NCI-H2081 (cell line): Measurements from ENCODE around the gene ABCC9.

Experiments used
- DNase-seq, 2 experiments: peaks; one replicate each; lab custom pipeline; 2025; lab: John Stamatoyannopoulos, UW

The ABCC9 gene

DNA sequence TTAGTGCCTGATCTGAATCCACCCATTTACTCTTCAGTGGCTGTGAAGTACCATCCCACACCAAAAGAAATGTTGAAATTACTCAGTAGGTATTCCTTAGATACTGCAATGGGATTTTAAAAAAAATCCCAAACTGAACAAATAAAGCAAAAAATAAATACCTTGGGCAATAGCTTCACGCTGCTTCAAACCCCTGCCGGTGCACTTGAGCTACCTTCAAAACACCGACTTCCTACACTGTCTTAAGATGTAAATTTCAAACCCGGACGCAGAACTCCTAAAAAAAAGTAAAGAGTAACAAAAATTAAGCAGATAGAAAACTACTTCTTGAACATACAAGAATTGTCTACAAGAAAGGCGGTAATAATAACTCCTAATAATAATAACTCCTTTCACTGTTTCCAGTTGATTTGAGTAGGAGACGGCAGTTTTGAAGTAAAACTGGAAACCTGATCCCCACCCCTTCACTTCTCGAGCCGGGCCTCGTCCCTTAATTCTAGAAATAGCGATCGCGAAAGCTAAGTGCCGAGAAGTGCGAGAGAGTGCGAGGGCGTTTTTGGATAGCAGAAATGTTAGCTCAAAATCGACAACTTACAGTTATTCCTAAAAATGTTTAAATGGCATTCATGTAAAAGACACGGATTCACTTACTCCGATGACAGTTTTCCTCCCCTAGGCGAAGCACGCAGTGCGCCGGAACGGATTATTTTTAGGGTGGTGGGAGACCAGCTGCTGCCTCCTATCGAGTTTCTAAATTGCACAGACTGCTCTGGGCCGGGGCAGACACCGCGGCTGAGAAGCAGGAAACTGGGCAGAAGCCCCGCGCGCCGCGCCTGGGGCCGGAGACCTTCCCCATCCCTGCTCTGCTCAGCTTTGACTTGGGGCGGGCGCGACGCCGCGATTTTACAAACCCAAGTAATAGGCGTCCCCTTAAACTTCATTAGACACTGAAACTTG lies at the start of gene ABCC9:
TSS of gene ABCC9 (minus strand) at position 878 of the 957 bp plus-strand sequence. CDS start 4,752 bp downstream, outside the sequence.
- DNase-seq = peak; percentile 6 to 28

DNA sequence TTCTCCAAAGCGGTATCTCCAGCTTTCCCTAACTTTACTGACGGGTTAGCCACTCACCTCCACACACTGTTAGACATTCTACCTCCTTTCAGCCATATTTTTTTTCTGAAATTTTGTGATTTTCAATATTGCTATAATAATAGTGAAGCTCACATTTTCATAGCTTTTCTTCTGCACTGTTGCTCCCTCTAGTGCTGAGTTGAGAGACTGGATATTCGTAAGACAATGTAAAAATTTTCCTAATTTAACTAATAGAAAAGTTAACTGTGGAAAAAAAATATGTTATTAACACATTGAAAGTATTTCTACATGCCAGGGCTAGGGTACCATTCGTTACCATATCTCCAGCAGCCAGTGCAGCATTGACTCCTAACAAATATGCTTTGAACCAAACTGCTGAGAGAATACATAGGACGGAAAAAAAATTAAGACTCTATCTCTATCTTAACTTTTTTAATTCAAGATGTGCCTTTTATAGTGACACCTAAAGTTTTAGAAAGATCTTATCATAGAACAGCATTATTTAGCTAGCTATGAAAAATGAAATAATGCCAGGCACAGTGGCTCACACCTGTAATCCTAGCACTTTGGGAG lies 48.7 kb upstream of the ABCC9 start:
- DNase-seq = peak; percentile 7 to 25

DNA sequence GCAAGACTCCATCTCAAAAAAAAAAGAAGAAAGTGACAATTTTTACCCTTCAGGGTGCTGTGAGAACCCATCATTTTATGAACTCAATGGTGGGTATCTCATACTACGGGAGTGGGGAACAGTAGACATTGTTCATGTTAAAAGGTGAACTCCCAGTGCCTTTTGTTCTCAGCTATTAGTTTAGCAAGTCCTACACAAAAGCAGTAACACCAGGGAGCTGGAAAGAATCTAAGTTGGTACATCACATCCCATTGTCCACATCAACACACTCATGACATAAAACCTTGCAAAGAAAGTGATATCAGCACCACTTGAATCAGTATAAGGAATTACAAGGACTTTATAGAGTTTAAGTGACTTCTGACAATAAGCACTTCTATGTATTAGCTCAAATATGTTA lies 47.4 kb upstream of the ABCC9 start:
- no peak for DNase-seq

DNA sequence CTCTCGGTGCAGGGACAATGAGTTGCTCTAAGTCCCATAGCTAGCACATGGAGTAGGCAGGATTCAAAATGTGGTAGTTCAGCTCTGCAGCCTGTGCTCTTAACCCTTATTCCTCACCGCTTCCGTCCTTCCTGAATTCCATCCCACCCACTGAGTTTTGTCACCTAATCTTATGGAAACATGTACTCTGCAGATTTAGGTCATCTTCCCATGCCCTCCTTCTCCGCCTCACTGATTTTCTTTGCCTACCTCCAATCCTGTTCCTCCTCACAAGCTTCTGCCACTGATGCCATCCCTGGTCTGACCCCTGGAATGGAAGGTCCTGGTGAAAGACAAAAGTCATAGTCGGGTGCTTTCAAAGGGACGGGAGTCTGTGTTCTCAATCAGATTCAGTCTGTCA lies 46.5 kb upstream of the ABCC9 start:
- no peak for DNase-seq

DNA sequence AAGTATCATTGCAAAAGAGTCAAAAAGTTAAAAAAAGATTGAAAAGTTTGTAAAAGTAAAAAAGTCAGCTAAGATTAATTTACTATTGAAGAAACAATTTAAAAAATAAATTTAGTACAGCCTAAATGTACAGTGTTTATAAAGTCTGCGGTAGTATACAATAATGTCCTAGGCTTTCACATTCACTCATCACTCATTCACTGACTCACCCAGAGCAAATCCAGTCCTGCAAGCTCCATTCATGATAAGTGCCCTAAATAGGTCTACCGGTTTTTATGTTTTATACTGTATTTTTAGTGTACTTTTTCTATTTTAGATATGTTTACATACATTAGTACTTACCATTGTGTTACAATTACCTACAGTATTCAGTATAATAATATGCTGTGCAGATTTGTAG lies 43.9 kb upstream of the ABCC9 start:
- DNase-seq = no peak

DNA sequence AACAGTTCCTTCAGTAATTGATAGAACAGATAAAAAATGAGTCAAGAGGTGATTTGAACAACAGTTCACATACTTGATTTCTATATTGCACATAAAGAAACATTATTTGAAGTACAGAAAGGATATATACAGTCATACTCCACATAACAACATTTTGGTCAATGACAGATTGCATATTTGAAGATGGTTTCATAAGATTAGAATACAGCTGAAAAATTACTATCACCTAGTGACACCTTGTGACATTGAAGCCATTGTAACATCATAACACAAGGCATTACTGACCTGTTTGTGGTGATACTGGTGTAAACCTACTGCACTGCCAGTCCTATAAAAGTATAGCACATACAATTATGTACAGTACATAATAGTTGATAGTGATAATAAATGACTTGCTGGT lies 43.1 kb upstream of the ABCC9 start:
- no peak for DNase-seq

DNA sequence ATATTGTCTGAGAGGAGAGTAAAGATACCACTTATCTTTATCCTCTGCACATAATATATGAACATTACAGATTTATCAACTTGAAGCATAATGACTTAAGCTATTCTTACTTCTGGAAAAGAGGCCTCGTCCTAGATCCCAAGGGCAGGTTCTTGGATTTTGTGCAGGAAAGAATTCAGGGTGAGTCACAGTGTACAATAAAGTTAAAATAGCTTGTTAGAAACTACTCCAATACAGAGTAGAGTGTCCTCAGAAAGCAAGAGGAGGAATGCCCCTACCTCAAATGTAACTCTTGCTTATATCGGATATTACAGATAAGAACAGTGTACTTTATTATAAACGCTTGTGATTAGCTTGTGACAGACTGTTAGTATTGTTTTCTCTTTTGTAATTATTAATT lies 41.9 kb upstream of the ABCC9 start:
- DNase-seq = no peak

DNA sequence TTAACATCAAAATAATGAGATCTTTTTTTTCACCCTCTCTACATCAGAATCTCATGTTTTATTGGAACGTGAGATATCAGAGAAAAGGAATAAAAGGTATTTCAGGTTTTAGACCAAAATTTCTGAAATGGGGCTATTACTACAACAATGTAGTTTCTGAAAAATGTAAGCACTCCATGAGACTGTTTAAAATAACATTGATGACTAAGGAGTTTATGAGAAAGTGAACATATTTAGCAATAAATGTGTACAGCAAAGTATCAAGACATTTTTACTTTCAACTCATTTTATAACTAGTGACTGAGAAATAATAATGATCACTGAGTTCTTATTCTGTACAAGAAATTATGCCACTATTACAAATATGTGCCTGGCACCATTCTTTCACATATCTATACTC lies 39.3 kb upstream of the ABCC9 start:
- DNase-seq = no peak

DNA sequence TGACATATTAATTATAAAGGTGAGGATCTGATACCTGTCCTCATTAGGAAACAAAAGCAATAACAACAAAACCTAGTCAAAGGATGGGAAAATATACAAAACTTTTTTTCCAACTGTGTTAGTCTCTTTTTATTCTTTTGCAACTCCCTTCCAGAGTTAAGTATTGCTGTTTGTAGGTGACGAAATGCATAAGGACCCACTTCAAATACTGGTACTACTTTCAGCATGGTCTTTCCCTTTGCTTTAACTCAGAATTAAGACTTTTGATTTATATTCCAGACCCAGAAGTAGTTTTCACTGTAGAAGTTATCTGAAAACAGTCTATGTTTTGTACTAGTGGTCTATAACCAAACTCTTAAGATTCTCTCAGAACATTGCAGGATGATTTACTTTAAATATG lies 34.1 kb upstream of the ABCC9 start:
- DNase-seq = no peak

DNA sequence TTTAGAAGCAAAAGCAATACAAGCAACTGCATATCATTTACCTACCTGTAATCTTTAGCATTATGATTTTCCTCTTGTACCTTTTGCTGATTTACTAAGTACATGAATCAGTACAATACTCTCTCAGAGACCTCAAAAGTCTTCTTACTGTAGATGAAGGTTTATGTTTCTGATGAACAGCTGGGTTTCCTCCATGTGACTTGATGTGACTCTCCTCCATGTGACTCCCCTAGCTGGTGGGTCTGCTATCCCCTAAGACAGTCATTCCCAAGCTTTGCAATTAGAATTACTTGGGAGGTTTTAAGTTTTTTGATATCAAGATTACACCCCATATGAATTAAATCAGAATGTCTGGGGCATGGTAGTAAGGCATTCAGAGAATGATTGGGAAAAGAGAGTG lies 32.0 kb upstream of the ABCC9 start:
- DNase-seq = no peak

DNA sequence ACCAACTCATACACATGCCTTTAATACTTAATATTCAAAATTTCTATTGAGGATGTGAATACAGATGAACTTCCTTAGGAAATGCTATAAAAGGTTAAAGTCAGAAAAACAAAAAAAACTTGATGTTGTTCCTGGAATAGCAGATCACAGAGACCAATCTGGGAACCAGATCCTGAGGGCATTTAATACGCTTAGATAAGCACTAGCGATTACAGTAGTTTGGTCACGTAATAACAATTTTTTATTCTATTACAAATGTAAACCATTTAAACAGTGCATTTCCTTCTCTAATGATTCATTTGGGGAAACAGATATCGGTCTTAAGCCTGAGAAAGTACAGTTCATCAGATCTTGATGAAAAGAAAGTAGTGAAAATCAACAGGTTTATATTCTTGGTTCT lies 30.8 kb upstream of the ABCC9 start:
- no peak for DNase-seq

DNA sequence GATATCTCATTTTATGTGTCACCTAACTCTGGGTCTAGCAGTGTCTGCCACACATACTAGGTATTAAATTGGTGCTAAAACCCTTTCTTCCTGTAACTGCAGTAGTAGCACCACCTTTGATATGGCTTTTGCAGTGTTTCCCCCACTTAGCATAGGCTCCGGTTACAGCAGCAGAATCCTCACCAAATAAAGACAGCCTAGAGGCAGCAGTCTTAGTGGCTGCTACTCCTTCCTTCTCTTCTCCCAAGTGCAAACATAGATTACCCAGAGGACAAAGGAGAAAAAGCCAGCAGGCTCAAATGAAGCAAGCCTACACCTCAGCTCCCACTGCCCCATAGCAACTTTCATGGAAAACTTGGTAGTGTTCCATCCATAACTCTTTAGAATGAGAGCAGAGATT lies 30.1 kb upstream of the ABCC9 start:
- DNase-seq = no peak

DNA sequence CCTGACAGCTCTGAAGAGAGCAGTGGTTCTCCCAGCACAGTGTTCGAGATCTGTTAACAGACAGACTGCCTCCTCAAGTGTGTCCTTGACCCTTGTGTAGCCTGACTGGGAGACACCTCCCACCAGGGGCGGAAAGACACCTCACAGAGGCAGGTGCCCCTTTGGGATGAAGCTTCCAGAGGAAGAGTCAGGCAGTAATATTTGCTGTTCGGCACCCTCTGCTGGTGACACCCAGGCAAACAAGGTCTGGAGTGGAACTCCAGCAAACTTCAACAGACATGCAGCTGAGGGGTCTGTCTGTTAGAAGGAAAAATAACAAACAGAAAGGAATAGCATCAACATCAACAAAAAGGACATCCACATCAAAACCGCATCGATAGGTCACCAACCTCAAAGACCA lies 21.6 kb upstream of the ABCC9 start:
- DNase-seq = no peak

DNA sequence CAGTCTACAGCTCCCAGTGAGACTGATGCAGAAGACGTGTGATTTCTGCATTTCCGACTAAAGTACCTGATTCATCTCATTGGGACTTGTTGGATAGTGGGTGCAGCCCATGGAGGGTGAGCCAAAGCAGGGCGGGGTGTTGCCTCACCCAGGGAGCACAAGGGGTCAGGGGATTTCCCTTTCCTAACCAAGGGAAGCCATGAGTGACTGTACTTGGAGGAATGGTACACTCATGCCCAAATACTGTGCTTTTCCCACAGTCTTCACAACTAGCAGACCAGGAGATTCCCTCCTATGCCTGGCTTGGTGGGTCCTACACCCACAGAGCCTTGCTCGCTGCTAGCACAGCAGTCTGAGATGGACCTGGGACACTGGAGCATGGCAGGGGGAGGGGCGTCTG lies 21.0 kb upstream of the ABCC9 start:
- DNase-seq = no peak

DNA sequence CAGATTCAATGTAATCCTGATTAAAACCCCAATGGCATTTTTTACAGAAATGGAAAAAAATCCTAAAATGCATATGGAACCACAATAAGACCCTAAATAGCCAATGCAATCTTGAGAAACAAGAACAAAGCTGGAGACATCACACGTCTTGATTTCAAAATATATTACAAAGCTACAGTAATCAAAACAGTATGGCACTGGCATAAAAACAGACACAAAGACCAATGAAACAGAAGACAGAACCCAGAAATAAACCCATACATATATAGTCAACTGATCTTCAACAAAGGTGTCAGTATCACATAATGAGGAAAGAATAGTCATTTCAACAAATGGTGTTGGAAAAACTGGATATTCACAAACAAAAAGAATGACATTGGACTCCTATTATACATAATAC lies 9.4 kb upstream of the ABCC9 start:
- DNase-seq = no peak

DNA sequence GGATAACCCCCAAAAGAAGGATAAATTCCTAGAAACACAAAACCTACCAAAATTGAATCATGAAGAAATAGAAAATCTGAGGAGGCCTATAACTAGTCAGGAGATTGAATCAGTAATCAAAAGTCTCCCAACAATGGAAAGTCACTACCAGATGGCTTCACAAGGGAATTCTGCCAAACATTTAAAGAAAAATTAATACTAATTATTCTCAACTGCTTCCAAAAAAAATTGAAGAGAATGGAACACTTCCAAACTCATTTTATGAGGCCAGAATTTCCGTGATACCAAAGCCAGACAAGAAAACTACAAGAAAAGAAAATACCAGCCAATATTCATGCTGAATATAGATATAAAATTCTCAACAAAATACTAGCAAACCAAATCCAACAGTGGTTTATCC lies 7.8 kb upstream of the ABCC9 start:
- DNase-seq = no peak

DNA sequence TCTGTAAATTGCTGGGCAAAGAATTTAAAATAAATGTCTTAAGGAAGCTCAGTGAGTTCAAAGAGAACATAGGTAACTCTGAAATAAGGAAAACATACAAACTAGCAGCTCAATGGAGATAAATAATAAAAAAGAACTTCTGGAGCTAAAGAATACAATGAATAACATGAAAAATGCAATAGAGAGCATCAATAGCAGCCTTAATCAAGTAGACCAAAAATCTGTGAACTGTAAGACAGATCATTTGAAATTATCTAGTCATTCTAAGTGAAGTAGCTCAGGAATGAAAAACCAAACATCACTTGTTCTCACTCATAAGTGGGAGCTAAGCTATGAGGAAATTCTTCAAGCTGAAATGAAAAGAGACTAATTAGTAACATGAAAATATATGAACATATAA lies 5.8 kb upstream of the ABCC9 start:
- no peak for DNase-seq

DNA sequence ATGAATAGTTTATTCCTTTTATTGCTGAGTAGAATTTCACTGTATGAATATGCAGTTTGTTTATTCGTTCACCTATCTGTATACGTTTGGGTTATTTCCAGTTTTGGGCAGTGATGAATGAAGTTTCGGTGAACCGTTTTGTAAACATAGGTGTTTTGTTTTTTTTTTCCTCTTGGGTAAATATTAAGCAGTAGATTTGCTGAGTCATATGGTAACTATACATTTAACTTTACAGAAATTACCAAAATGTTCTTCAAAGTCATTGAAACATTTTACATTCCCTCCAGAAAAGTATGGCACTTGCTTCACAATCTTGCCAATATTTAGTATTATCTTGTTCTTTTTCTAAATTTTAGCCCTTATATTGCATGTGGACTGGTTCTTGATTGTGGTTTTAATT lies 3.8 kb upstream of the ABCC9 start:
- DNase-seq = no peak

DNA sequence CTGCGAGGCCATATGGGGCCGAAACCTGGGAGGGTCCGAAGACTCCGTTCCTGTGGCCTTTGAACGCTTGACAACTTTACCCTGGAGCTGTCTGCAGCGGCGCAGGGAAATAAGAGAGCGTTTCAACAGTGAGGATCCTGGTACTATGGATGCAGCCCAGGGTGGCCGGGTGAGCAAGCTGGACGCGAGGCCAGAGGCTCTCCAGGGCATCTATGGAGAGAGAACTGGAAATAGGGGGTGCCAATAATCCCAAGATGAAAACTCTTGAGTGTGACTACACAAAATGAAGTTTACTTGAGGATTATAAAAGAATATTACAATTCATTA lies 1.1 kb upstream of the ABCC9 start:
- DNase-seq = no peak

DNA sequence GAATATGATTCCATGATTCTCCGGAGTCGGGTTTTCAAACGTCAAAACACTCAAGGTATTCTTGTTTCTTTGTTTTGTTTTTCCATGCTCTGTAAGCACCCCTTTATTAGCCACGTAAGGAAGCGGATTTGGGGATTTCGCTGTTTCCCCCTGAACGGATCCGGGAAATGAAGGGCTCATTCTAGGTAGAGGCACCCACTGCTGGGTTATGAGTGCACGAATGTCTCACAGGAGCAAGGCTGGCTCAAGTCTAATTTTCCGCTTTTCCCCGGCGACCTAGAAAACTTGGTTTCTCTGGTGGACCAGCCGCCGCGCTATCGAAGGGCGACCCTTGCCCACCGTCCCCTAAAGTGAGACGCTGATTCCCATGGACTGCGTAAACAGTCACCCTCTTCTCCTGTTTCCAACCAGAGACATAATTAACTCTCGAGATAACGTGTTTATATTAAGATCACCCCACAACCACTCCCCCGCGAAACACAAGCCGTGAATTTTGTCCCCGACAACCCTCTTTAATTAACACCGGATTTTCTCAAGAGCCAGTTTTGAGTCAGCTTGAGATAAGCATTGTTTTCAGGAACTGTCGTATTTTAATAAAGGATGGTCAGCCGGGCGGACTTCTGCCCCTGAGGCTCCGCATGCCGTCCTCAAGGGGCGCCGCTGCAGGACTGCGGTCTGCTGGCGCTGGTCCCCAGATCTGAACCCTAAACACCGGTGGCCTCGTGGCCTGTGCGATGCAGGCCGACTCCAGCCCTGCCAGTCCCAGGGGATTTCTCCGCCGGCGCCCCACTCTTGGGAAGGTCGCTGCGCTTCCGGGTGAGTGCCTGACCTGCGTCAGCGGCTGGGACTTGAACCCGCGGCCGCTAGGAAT lies 515 bp upstream of the ABCC9 start:
- no peak for DNase-seq

DNA sequence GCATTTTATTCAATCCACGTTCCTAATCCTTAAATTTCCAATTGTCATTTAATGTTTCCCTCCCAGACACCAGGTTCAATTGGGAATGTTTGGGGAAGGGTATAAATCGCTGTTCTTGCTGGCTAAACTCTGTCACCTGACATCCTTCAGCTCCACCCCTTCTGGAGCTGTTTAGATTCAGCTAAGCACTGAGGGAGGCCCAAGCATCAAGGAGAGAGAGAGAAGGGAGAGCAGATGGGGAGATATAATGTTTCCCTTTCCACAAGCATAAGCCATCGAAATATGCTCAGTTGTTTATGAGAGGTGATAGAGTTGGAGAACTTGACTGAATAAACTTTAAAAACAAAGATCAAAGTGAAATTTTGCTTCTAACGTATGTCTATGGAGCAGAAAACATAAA lies 1.8 kb downstream of the ABCC9 start:
- no peak for DNase-seq

DNA sequence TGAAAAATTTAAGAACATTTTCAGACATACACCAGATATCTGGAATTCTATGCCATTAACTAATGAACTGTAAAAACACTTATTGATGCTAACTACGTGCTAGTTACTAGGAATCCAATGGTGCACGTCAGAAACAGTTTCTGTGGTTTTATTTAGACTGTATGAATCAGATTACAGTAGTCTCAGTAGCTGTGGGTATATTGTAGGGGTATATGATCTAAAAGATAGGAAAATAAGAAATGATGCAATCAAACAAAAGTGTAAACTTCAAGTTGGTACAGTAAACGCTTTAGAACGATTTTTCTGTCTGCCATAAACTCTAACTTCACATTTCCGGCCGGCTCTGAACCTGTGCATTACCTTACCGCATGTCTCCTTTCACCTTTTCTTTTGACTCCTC lies 2.3 kb downstream of the ABCC9 start:
- DNase-seq = no peak

DNA sequence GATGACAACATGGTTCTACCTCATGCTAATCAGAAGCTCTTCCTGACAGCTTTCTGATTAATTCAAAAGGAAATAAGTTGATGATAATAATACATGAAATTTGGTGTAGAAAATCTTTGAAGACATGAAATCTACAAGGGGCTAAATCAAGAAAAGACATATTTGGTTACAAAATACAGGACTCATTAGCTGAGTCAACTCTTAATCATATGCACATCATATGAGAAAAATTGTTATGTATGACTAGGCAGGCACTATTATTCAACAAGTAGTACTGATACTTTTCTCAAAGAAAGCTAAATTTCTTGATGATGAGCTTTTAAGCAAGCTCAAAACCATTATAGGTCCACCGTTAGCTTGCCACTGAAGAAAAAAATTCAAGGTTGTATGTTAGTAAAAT lies 7.1 kb downstream of the ABCC9 start:
- DNase-seq = no peak
